Omental fat pad (tissue), 4 donors: ENCODE results near the gene TM9SF4. TPM values are rescaled to one million over a fixed set of nuclear protein-coding genes. Genes with fewer than 3 reads are reported as not detected.

ENCODE experiments used
- ATAC-seq: fragments of 150-250 bp; one replicate; pipeline ENCODE4 v1.9.1; 2016; ENCODE audit warnings: mild to moderate bottlenecking, moderate library complexity; ENCODE audit not compliant: low FRiP score
- DNase-seq: peaks from one replicate; pipeline ENCODE4 v3.0.0-alpha.2; 2019; ENCODE audit warnings: low spot score
- total RNA-seq, 4 donors: library from RNA; depleted of rRNA; stranded (reverse); fragments of >200 nt; gene quantifications; one replicate each; pipeline ENCODE4 v1.1.0, GENCODE V29; 2016
- TF ChIP-seq, protein P1 (sequence below), 3 donors: fragments of 450-650 bp; IDR thresholded peaks; one replicate each; pipeline ENCODE4 v1.5.1; 2016 to 2017; ENCODE audit warnings: antibody characterized with exemption in 3 of 3, mild to moderate bottlenecking in 3 of 3, moderate library complexity in 2 of 3

TM9SF4 gene
- total RNA-seq, 4 donors from 2014 or later, result 23.3 to 32.3 (median 31.5) TPM

GRCh38 chr20:32216179-32217142 is 106.9 kb downstream of the TM9SF4 start:
- no peak for ATAC-seq
- TF ChIP-seq, protein P1, sequence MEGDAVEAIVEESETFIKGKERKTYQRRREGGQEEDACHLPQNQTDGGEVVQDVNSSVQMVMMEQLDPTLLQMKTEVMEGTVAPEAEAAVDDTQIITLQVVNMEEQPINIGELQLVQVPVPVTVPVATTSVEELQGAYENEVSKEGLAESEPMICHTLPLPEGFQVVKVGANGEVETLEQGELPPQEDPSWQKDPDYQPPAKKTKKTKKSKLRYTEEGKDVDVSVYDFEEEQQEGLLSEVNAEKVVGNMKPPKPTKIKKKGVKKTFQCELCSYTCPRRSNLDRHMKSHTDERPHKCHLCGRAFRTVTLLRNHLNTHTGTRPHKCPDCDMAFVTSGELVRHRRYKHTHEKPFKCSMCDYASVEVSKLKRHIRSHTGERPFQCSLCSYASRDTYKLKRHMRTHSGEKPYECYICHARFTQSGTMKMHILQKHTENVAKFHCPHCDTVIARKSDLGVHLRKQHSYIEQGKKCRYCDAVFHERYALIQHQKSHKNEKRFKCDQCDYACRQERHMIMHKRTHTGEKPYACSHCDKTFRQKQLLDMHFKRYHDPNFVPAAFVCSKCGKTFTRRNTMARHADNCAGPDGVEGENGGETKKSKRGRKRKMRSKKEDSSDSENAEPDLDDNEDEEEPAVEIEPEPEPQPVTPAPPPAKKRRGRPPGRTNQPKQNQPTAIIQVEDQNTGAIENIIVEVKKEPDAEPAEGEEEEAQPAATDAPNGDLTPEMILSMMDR (IDR thresholded peaks at IDR 0.05), result no peak
- no peak for DNase-seq

Other genes starting within 250 kb of the TM9SF4 start
- 1 to 10 TPM in 1 of 4 donors, under 1 TPM in 2, not detected in 1; 0.84 to 3.7 (median 0.96) TPM for gene DUSP15, start 239.2 kb upstream of the TM9SF4 start, total RNA-seq
- gene TTLL9, start 239.1 kb upstream of the TM9SF4 start, total RNA-seq, result 1 to 10 TPM in 1 of 4 donors, under 1 TPM in 3; 0.24 to 1.4 (median 0.28) TPM
- gene PDRG1, start 157.7 kb upstream of the TM9SF4 start, total RNA-seq, result 1 to 10 TPM; 6.7 to 9.2 (median 7.4) TPM
- gene XKR7, start 141.6 kb upstream of the TM9SF4 start, total RNA-seq, result not detected
- gene CCM2L, start 99.3 kb upstream of the TM9SF4 start, total RNA-seq, result 10 to 100 TPM in 1 of 4 donors, 1 to 10 TPM in 3; 2.4 to 41.6 (median 6.7) TPM
- 10 to 100 TPM; 22.4 to 68.6 (median 39.2) TPM for gene HCK, start 57.5 kb upstream of the TM9SF4 start, total RNA-seq
- 10 to 100 TPM in 2 of 4 donors, 1 to 10 TPM in 2; 4.1 to 12.5 (median 8.1) TPM for gene PLAGL2, start 98.0 kb downstream of the TM9SF4 start, total RNA-seq
- 10 to 100 TPM; 23.1 to 38.0 (median 27.8) TPM for gene POFUT1, start 98.2 kb downstream of the TM9SF4 start, total RNA-seq
- 10 to 100 TPM; 19.9 to 25.4 (median 22.7) TPM for gene KIF3B, start 167.9 kb downstream of the TM9SF4 start, total RNA-seq
- gene ASXL1, start 248.6 kb downstream of the TM9SF4 start, total RNA-seq, result 100 to 1,000 TPM in 2 of 4 donors, 10 to 100 TPM in 2; 69.2 to 139 (median 104) TPM